SU-DHL-6 (cell line): ENCODE results near the gene PRLR.

Source experiments
- EZH2phosphoT487 ChIP-seq: fragments of 200-600 bp; sonication (generic), shearing (Covaris generic); conservative IDR thresholded peaks from 2 replicates; pipeline ENCODE4 v1.6.1; 2018; ENCODE audit warnings: mild to moderate bottlenecking, antibody characterized with exemption, low read length, moderate library complexity, mixed read lengths
- TF ChIP-seq, protein P1 (sequence below): fragments of 200-600 bp; sonication (generic); IDR thresholded peaks from one replicate; pipeline ENCODE4 v1.5.1; 2017; ENCODE audit warnings: antibody characterized with exemption, mild to moderate bottlenecking, low read length, moderate library complexity; ENCODE audit not compliant: insufficient read depth, poor library complexity, severe bottlenecking

DNA sequence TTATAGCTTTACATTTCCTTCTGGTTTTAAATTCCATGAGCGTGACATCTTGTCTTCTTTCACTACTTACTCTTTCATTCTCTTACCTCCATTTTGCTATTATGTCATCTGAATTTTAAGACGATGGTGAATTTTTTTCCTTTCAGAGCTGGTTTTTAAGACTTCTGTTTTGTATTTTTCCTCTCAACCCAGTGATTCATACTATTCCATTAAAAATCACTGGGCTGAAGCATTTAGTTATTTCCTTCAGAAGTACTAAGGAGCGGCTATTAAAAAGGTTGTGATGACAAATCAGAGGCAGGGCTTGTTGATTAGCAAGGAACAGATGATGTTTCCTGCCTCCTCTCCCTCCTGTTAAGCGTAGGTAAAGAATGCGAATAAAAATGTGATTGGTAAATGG is 199.0 kb downstream of the PRLR start:
- TF ChIP-seq, protein P1, sequence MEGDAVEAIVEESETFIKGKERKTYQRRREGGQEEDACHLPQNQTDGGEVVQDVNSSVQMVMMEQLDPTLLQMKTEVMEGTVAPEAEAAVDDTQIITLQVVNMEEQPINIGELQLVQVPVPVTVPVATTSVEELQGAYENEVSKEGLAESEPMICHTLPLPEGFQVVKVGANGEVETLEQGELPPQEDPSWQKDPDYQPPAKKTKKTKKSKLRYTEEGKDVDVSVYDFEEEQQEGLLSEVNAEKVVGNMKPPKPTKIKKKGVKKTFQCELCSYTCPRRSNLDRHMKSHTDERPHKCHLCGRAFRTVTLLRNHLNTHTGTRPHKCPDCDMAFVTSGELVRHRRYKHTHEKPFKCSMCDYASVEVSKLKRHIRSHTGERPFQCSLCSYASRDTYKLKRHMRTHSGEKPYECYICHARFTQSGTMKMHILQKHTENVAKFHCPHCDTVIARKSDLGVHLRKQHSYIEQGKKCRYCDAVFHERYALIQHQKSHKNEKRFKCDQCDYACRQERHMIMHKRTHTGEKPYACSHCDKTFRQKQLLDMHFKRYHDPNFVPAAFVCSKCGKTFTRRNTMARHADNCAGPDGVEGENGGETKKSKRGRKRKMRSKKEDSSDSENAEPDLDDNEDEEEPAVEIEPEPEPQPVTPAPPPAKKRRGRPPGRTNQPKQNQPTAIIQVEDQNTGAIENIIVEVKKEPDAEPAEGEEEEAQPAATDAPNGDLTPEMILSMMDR = no peak
- no peak for TF ChIP-seq EZH2phosphoT487
